ENCODE data around the gene ADAT3. TPM values are rescaled to one million over a fixed set of nuclear protein-coding genes. Genes with fewer than 3 reads are reported as not detected.

Gene ADAT3
- total RNA-seq, 4 donors from 2014 or later, result 2.4 to 6.2 (median 3.9) TPM

GRCh38 chr19:1943661-1944087 is 38.5 kb downstream of the ADAT3 start:
- TF ChIP-seq CTCF (IDR thresholded peaks at IDR 0.05), result no peak
- ATAC-seq (ENCODE audit: low FRiP score) (no peak), DNase-seq (ENCODE audit: low spot score) (no peak)

DNA sequence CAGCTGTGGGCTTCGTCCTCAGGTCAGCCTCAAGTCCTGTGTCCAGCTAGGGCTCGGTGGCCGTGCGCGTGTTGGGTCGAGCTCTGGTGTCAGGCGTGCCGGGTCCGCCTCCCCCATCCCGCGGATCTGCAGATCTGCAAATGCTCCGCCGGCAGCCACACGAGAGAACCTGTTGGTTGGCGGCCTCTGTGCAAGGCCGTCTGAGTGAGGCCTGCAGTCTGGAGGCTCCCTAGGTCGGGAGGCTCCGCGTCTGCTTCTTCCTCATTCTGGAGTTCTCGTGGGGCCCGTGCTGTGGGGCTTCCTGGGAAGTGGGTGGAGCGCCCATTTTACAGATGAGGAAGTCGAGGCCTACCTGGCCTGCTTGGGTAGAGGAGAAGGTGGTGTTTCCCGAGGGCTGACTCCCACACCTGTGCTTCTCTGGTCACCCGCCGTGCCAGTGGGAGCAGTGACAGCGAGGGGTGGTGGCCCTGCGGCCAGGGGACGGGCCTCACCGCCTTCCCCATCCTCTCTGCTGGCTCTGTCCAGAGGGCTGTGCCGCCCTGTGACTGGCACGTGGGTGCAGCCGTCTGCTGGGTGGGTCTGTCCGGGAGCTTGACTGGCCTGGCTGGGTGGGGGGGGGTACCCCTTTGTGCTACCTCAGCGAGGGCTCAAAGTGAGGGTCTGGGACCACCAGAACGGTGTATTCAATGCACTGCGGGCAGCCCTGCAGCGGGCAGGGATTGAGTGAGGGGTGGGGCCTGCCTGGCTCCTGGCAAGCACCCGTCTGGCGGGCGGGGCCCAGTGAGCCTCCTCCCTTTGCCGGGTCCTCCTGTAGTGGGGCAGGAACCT is 39.1 kb downstream of the ADAT3 start:
- ATAC-seq (ENCODE audit: low FRiP score) (no peak), DNase-seq (ENCODE audit: low spot score) (no peak)

GRCh38 chr19:1944916-1945561 is 39.8 kb downstream of the ADAT3 start:
- no peak for TF ChIP-seq CTCF (IDR thresholded peaks at IDR 0.05)
- ATAC-seq (ENCODE audit: low FRiP score) (no peak), DNase-seq (ENCODE audit: low spot score) (no peak)

More for the DNA sequence above, 39.1 kb downstream of the ADAT3 start:
- TF ChIP-seq CTCF (IDR thresholded peaks at IDR 0.05), result no peak

GRCh38 chr19:1945899-1946298 is 40.7 kb downstream of the ADAT3 start:
- ATAC-seq (ENCODE audit: low FRiP score) (no peak), DNase-seq (ENCODE audit: low spot score) (no peak)
- no peak for TF ChIP-seq CTCF (IDR thresholded peaks at IDR 0.05)

GRCh38 chr19:1947651-1948209 is 42.5 kb downstream of the ADAT3 start:
- ATAC-seq (ENCODE audit: low FRiP score) (no peak), DNase-seq (ENCODE audit: low spot score) (no peak)
- TF ChIP-seq CTCF (IDR thresholded peaks at IDR 0.05), result no peak

DNA sequence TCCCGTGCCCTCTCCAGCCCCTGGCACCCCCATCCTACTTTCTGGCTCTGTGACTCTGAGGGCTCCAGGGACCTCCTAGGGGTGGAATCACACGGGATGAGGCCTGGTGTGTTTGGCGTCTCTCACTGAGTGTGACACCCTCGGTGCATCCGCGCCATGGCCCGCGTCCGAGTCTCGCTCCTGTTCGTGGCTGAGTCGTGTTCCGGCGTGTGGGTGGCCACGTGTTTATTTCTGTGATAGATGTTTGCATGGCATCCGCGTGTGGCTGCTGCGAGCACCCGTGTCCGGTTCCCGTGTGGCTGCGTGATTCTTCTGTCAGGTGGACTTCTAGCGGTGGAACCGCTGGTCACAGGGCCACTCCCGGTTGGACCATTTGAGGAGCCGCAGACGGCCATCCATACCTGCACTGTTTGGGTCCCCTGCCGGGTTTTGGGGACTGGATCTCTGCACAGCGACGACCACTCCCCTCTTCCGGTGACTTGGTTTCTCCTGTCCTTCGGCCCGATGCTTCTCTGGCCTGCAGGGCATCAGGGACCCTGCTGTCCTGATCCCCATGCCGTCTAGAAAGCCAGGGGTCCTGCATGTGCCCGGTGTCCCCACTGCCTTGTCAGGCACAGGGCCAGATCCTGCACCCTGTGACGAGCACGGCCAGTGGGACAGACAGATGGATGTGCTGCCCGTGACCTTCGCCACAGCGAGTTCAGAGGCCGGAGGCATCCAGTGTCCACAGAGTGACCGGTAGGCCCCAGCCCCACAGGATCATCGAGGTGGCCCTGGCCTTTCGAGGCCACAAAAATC is 44.3 kb downstream of the ADAT3 start:
- DNase-seq (ENCODE audit: low spot score), result no peak
- no peak for TF ChIP-seq CTCF (IDR thresholded peaks at IDR 0.05)
- no peak for ATAC-seq (ENCODE audit: low FRiP score)

All from omental fat pad (tissue), 4 donors.